Thoracic aorta (tissue), 2 donors: ENCODE measurements around the gene ELAC1. TPM values are rescaled to one million over a fixed set of nuclear protein-coding genes. Genes with fewer than 3 reads are reported as not detected.

Source experiments
- ATAC-seq: fragments of 150-250 bp; one replicate; pipeline ENCODE4 v1.8.0; 2017; ENCODE audit warnings: low read depth; ENCODE audit not compliant: insufficient number of reproducible peaks, low FRiP score
- DNase-seq: peaks from one replicate; pipeline ENCODE4 v3.0.0-alpha.2; 2020; ENCODE audit warnings: low spot score
- H3K27ac ChIP-seq, 2 donors: fragments of 200-600 bp; sonication (generic); 1 replicate in 1 of 2; 2 replicates in 1 of 2; pipeline ENCODE4 v1.5.1; 2016; ENCODE audit warnings: mild to moderate bottlenecking in 2 of 2, moderate library complexity in 2 of 2
- H3K27me3 ChIP-seq: fragments of 200-600 bp; sonication (generic); replicated peaks from 2 replicates; pipeline ENCODE4 v1.6.0; 2016; ENCODE audit warnings: mild to moderate bottlenecking; ENCODE audit not compliant: insufficient read depth
- H3K36me3 ChIP-seq: fragments of 200-600 bp; sonication (generic); one replicate; pipeline ENCODE4 v1.5.1; 2016
- H3K4me1 ChIP-seq, 2 donors: fragments of 200-600 bp; sonication (generic); 1 replicate in 1 of 2; 2 replicates in 1 of 2; pipeline versions ENCODE4 v1.5.1 to v1.6.0; 2016; ENCODE audit warnings: low read depth in 2 of 2, mild to moderate bottlenecking in 1 of 2; ENCODE audit not compliant: control insufficient read depth in 1 of 2
- H3K4me3 ChIP-seq: fragments of 200-600 bp; sonication (generic); 2 replicates; pipeline ENCODE4 v1.5.1; 2016; ENCODE audit warnings: mild to moderate bottlenecking
- H3K9me3 ChIP-seq: fragments of 200-600 bp; sonication (generic); 2 replicates; pipeline ENCODE4 v1.5.1; 2016
- CTCF ChIP-seq: fragments of 200-600 bp; sonication (generic); IDR thresholded peaks from one replicate; pipeline ENCODE4 v1.5.1; 2019; ENCODE audit warnings: antibody characterized with exemption
- total RNA-seq, 2 donors: library from RNA; depleted of rRNA; stranded (reverse); fragments of >200 nt; gene quantifications; one replicate each; pipeline versions ENCODE4 v1.1.0 to v1.2.3, GENCODE V29; 2016

The ELAC1 gene
- total RNA-seq, 2 donors from 2014 or later, result 2.6 to 5.6 TPM

DNA sequence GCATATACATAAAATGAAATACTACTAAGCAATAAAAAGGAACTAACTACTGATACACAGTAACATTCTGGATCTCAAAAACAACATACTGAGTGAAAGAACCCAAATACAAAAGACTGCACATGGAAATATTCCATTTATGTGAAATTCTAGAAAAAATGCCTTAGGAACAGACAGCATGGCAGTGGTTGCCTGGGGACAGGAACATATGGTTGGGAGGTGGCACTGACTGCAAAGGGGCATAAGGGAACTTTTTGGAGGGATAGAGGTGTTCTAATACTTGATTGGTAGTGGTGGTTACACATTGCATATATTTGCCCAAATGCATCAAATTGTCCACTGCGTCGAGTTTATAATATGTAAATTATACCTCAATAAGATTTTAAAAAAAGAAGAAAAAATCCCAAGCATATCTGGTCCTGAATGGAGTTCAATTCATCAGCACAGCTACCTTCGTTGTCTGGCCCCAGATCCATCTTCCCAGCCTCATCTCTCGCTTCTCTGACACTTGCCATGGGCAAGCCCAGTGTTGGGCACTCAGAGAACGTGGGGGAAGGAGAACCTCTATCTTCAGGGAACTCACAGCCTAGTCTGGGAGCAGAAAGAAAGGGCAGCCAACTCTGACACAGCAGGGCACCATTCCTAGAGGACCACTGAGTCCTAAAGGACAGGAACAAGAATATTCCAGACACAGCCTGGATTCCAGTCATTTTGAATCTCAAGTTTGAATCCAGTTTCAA is 53.6 kb downstream of the ELAC1 start:
- no peak for TF ChIP-seq CTCF
- DNase-seq (no peak), ATAC-seq (no peak)
- Histone ChIP-seq H3K27ac (no peak overlapping the region), H3K9me3 (no peaks in the 10 kb centered on the region), H3K4me1 (peaks cover 0 to 4% of the 10 kb centered on the region in 2 donors), H3K27me3 (no peaks in the 10 kb centered on the region), H3K4me3 (no peak overlapping the region), H3K36me3 (peaks cover 5% of the 10 kb centered on the region)

GRCh38 chr18:51025512-51025911 is 57.7 kb downstream of the ELAC1 start:
- no peaks in the 10 kb centered on the region for H3K9me3 ChIP-seq
- H3K4me1 ChIP-seq, result peaks cover 13 to 19% of the 10 kb centered on the region in 2 donors
- no peaks in the 10 kb centered on the region for H3K27me3 ChIP-seq
- DNase-seq (no peak), ATAC-seq (no peak)
- H3K4me3 ChIP-seq, result no peak overlapping the region
- H3K36me3 ChIP-seq, result no peaks in the 10 kb centered on the region
- no peak overlapping the region for H3K27ac ChIP-seq
- no peak for TF ChIP-seq CTCF

- DNase-seq (no peak), ATAC-seq (no peak)
- Histone ChIP-seq H3K27ac (no peak overlapping the region), H3K4me1 (peaks cover 17 to 37% of the 10 kb centered on the region in 2 donors), H3K36me3 (no peaks in the 10 kb centered on the region), H3K4me3 (no peak overlapping the region), H3K27me3 (no peaks in the 10 kb centered on the region), H3K9me3 (no peaks in the 10 kb centered on the region)
- TF ChIP-seq CTCF, result no peak
These were observed 60.5 kb downstream of the ELAC1 start for GRCh38 chr18:51028201-51028805.

- Histone ChIP-seq H3K36me3 (no peaks in the 10 kb centered on the region), H3K9me3 (no peaks in the 10 kb centered on the region), H3K4me3 (peak overlapping the region; percentile 83), H3K27ac (peak overlapping the region; percentile 93 to 94), H3K4me1 (peaks cover 18 to 44% of the 10 kb centered on the region in 2 donors), H3K27me3 (no peaks in the 10 kb centered on the region)
- DNase-seq (no peak), ATAC-seq (no peak)
- no peak for TF ChIP-seq CTCF
These were observed 61.5 kb downstream of the ELAC1 start for GRCh38 chr18:51029378-51029693.

GRCh38 chr18:51029694-51030536 is 62.1 kb downstream of the ELAC1 start, which contains the start of gene SMAD4:
TSS of gene SMAD4 (plus strand) at chr18:51030213. CDS start at chr18:51047047, 16,834 bp downstream.
- peaks cover 24 to 46% of the 10 kb centered on the region in 2 donors for H3K4me1 ChIP-seq
- ATAC-seq, result peak; percentile 98
- peak within 1 kb of the TSS; percentile 83 for H3K4me3 ChIP-seq
- DNase-seq, result peak; percentile 85
- H3K9me3 ChIP-seq, result no peaks in the 10 kb centered on the region
- peak within 1 kb of the TSS; percentile 93 to 94 for H3K27ac ChIP-seq
- H3K27me3 ChIP-seq, result no peaks in the 10 kb centered on the region
- H3K36me3 ChIP-seq, result no peaks in the 10 kb centered on the region
- no peak for TF ChIP-seq CTCF
